ENCODE measurements around the gene PYCR2.

GRCh38 chr1:225886159-225887029 lies 37.7 kb downstream of the PYCR2 start:
- no peak for TF ChIP-seq CTCF (IDR thresholded peaks at IDR 0.05)
- no peak for TF ChIP-seq POLR2A (IDR thresholded peaks at IDR 0.05)
